NB4 (cell line): ENCODE data around the gene NPAS3.

ENCODE experiments used
- CTCF ChIP-seq: IDR thresholded peaks from one replicate; pipeline ENCODE4 v1.5.1; 2012; ENCODE audit warnings: low read depth, low read length
- POLR2A ChIP-seq: IDR thresholded peaks from 2 replicates; pipeline ENCODE4 v1.6.1; 2011; ENCODE audit warnings: mild to moderate bottlenecking; ENCODE audit not compliant: insufficient read length; ENCODE audit errors: extremely low read depth

DNA sequence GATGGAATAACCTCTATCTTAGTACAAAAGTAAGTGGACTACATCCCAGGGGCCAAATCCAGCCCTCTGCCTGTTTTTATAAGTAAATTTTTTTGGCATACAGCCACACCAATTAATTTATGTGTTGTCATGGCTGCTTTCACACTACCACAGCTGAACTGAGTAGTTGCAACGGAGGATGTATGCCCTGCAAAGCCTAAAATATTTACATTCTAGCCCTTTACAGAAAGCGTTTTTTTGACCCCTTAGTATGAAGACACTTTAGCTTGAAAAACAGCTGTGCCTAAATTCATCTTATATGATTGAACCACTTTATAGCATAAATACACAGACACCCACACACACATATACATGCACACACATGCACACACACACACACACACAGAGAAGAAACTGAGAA is 510.6 kb downstream of the NPAS3 start:
- TF ChIP-seq CTCF (no peak), POLR2A (no peak)
